Endothelial cell of umbilical vein (primary cell): ENCODE measurements around the gene GALNT13. TPM values are rescaled to one million over a fixed set of nuclear protein-coding genes. Genes with fewer than 3 reads are reported as not detected.

Source experiments
- BruUV-seq: library from RNA; stranded (reverse); fragments of 400-500 nt; replicated peaks from 2 replicates; lab custom pipeline; 2021; lab: Mats Ljungman, UMichigan
- CTCF ChIA-PET: fragments of 300-600, 350-600 bp; sonication (Branson Sonifier 250); formaldehyde crosslinking; loops from one replicate; lab custom pipeline; 2021; ENCODE audit warnings: antibody characterized with exemption, inconsistent platforms; lab: Charles Lee
- POLR2A ChIA-PET: fragments of 300-600, 350-600 bp; sonication (Branson Sonifier 250); formaldehyde crosslinking; loops from one replicate; lab custom pipeline; 2021; ENCODE audit warnings: antibody characterized with exemption, inconsistent platforms; lab: Charles Lee
- DNase-seq: peaks from one replicate; pipeline ENCODE4 v3.0.0-alpha.2; 2011; ENCODE audit warnings: low read depth, low spot score
- FAIRE-seq: peaks from 2 replicates; lab custom pipeline; 2011; peaks lifted over from hg19 to GRCh38; lab: Jason Lieb, UNC
- H2AFZ ChIP-seq: 2 replicates; pipeline ENCODE4 v1.6.0; 2012; ENCODE audit warnings: low read depth, low read length, control low read depth, inconsistent platforms
- H3K27ac ChIP-seq: 2 replicates; pipeline ENCODE4 v1.5.1; 2011; ENCODE audit warnings: low read depth, mild to moderate bottlenecking, control low read depth, low read length, moderate library complexity; ENCODE audit not compliant: insufficient read depth
- H3K27me3 ChIP-seq, 2 experiments: 2 replicates each; pipeline versions ENCODE4 v1.6.0 to v1.6.1; 2011; ENCODE audit warnings: low read length in 2 of 2, mixed read lengths in 1 of 2; ENCODE audit not compliant: control insufficient read depth in 2 of 2, insufficient read depth in 2 of 2
- H3K36me3 ChIP-seq, 2 experiments: 2 replicates in 1 of 2; 3 replicates in 1 of 2; pipeline ENCODE4 v1.5.1; 2011; ENCODE audit warnings: low read length in 2 of 2, mild to moderate bottlenecking in 1 of 2, moderate library complexity in 1 of 2; ENCODE audit not compliant: control insufficient read depth in 2 of 2, insufficient read depth in 2 of 2; ENCODE audit errors: extremely low read depth in 1 of 2
- H3K4me1 ChIP-seq: 3 replicates; pipeline ENCODE4 v1.5.1; 2011; ENCODE audit warnings: mild to moderate bottlenecking, low read length; ENCODE audit not compliant: control insufficient read depth, insufficient read depth; ENCODE audit errors: extremely low read depth
- H3K4me2 ChIP-seq: 2 replicates; pipeline ENCODE4 v1.6.1; 2011; ENCODE audit warnings: low read length, control low read depth, mixed read lengths; ENCODE audit not compliant: insufficient read depth
- H3K4me3 ChIP-seq, 3 experiments: fragments of 200-600 bp in 1 of 3; sonication (generic), shearing (Covaris generic) in 1 of 3; replicated peaks in 1 of 3; 2 replicates each; pipeline ENCODE4 v1.5.1; 2011 to 2016; ENCODE audit warnings: control low read depth in 3 of 3, low read length in 3 of 3, mild to moderate bottlenecking in 2 of 3, inconsistent platforms in 1 of 3, low read depth in 1 of 3, moderate library complexity in 1 of 3; ENCODE audit not compliant: insufficient read depth in 1 of 3
- H3K79me2 ChIP-seq: 2 replicates; pipeline ENCODE4 v1.6.0; 2012; ENCODE audit warnings: low read length, inconsistent platforms; ENCODE audit not compliant: control insufficient read depth, insufficient read depth
- H3K9ac ChIP-seq: replicated peaks from 2 replicates; pipeline ENCODE3; 2011; ENCODE audit warnings: low read length, control low read depth; ENCODE audit not compliant: insufficient read depth; ENCODE audit errors: extremely low read depth
- H3K9me1 ChIP-seq: replicated peaks from 3 replicates; pipeline ENCODE4 v1.6.0; 2011; ENCODE audit warnings: mild to moderate bottlenecking, low read length; ENCODE audit not compliant: control insufficient read depth, insufficient read depth; ENCODE audit errors: extremely low read depth
- H3K9me3 ChIP-seq: replicated peaks from 2 replicates; pipeline ENCODE4 v1.5.1; 2012; ENCODE audit warnings: low read length, inconsistent platforms; ENCODE audit not compliant: control insufficient read depth, insufficient read depth
- H4K20me1 ChIP-seq: replicated peaks from 2 replicates; pipeline ENCODE3; 2011; ENCODE audit warnings: mild to moderate bottlenecking, low read length; ENCODE audit not compliant: control insufficient read depth, insufficient read depth; ENCODE audit errors: extremely low read depth
- CTCF ChIP-seq, 2 donors: IDR thresholded peaks; 1 replicate in 1 of 2; 2 replicates in 1 of 2; pipeline ENCODE4 v1.5.1; 2011; ENCODE audit warnings: low read length in 2 of 2, mild to moderate bottlenecking in 2 of 2, moderate library complexity in 2 of 2, control low read depth in 1 of 2, inconsistent platforms in 1 of 2, low read depth in 1 of 2; ENCODE audit not compliant: insufficient read depth in 1 of 2; ENCODE audit errors: extremely low read depth in 1 of 2
- EZH2 ChIP-seq: IDR thresholded peaks from 2 replicates; pipeline ENCODE4 v1.6.1; 2012; ENCODE audit warnings: borderline replicate concordance, low read depth, mild to moderate bottlenecking, moderate library complexity, low read length, inconsistent platforms; ENCODE audit not compliant: severe bottlenecking
- GATA2 ChIP-seq: IDR thresholded peaks from 2 replicates; pipeline ENCODE4 v1.7.0; 2011; ENCODE audit warnings: low read depth, mild to moderate bottlenecking, moderate library complexity, mixed read lengths, low read length; ENCODE audit not compliant: insufficient read length, insufficient read depth
- MAX ChIP-seq: IDR thresholded peaks from 2 replicates; pipeline ENCODE4 v1.6.1; 2011; ENCODE audit not compliant: insufficient read depth, insufficient read length
- MYC ChIP-seq: IDR thresholded peaks from one replicate; pipeline ENCODE4 v1.6.1; 2011; ENCODE audit warnings: mild to moderate bottlenecking, low read depth, low read length
- POLR2A ChIP-seq: IDR thresholded peaks from 2 replicates; pipeline ENCODE4 v1.6.1; 2012; ENCODE audit warnings: low read depth, mild to moderate bottlenecking, control low read depth, low read length
- POLR2AphosphoS5 ChIP-seq: IDR thresholded peaks from 2 replicates; pipeline ENCODE4 v1.6.1; 2012; ENCODE audit warnings: low read depth, mild to moderate bottlenecking, control low read depth, low read length, moderate library complexity; ENCODE audit not compliant: insufficient read depth
- dilution Hi-C: fragments of 300-500 bp; cut with MboI; formaldehyde crosslinking; loops from one replicate; pipeline ENCODE4 v1.15.0; 2019; ENCODE audit warnings: low sequenced_read_pairs; ENCODE audit not compliant: extremely low pct_ligation_motif_present
- intact Hi-C: fragments of 100-400 bp; cut with micrococcal nuclease; formaldehyde crosslinking; loops from one replicate; pipeline ENCODE4 v1.10.0; 2022
- polyA plus RNA-seq, 4 experiments: library from polyadenylated mRNA; depleted of rRNA in 3 of 4; stranded (reverse) in 3 of 4; unstranded in 1 of 4; fragments of >200 nt; gene quantifications; 2 replicates each; pipeline versions ENCODE4 v1.2.1 to v1.2.3, GENCODE V29; 2011 to 2012; ENCODE audit warnings: missing spikeins in 1 of 4
- total RNA-seq: library from RNA; stranded (reverse); gene quantifications from 2 replicates; pipeline ENCODE4 v1.2.3, GENCODE V29; 2021

GALNT13 gene
- total and polyA plus RNA-seq, 2 donors (not counting 3 experiments of a cell fraction or from before 2014, with no cell fraction given): 0.06 TPM; not detected in 1

GRCh38 chr2:154462634-154463033 is 590.9 kb downstream of the GALNT13 start:
- no peaks in the 10 kb centered on the region for H3K36me3 ChIP-seq
- H3K79me2 ChIP-seq: no peaks in the 10 kb centered on the region
- no peak for FAIRE-seq
- H3K4me1 ChIP-seq: no peaks in the 10 kb centered on the region
- H3K9me3 ChIP-seq: no peaks in the 10 kb centered on the region
- DNase-seq: no peak
- H3K27me3 ChIP-seq: no peaks in the 10 kb centered on the region
- ChIA-PET POLR2A (no interaction called here), CTCF (no interaction called here)
- H3K9ac ChIP-seq: no peak overlapping the region
- no peak overlapping the region for H2AFZ ChIP-seq
- no peak overlapping the region for H3K27ac ChIP-seq
- H4K20me1 ChIP-seq: no peaks in the 10 kb centered on the region
- H3K4me3 ChIP-seq: no peak overlapping the region
- BruUV-seq: no TSS peak
- TF ChIP-seq CTCF (IDR thresholded peaks at IDR 0.05; ENCODE audit: extremely low read depth in 1 of 2, insufficient read depth in 1 of 2, low read depth in 1 of 2, low read length in 2 of 2): no peak
- TF ChIP-seq MAX: no peak
- TF ChIP-seq POLR2A: no peak
- no peak for TF ChIP-seq MYC
- no peak for TF ChIP-seq GATA2
- H3K9me1 ChIP-seq: no peaks in the 10 kb centered on the region
- intact Hi-C loops (no loop called here), dilution Hi-C loops (no loop called here)
- no peak overlapping the region for H3K4me2 ChIP-seq

- TF ChIP-seq POLR2AphosphoS5 (no peak), EZH2 (no peak)
- no peak for FAIRE-seq
- Histone ChIP-seq H3K36me3 (no peaks in the 10 kb centered on the region), H3K4me3 (no peak overlapping the region), H3K79me2 (no peaks in the 10 kb centered on the region), H3K4me2 (no peak overlapping the region), H3K9ac (no peak overlapping the region), H4K20me1 (no peaks in the 10 kb centered on the region), H3K4me1 (no peaks in the 10 kb centered on the region), H3K9me3 (no peaks in the 10 kb centered on the region), H3K27me3 (no peaks in the 10 kb centered on the region), H3K9me1 (no peaks in the 10 kb centered on the region), H2AFZ (no peak overlapping the region), H3K27ac (no peak overlapping the region)
- ChIA-PET POLR2A (no interaction called here), CTCF (no interaction called here)
- no TSS peak for BruUV-seq
- dilution Hi-C loops: no loop called here
- intact Hi-C loops: no loop called here
- no peak for DNase-seq
These were observed 594.5 kb downstream of the GALNT13 start for GRCh38 chr2:154466226-154466625.
